CD4-positive, alpha-beta T cell treated with Interleukin-2 at 100 ng/mL for 4 hours (primary cell): ENCODE results near the gene PRUNE1.

Experiments
- DNase-seq: peaks from one replicate; pipeline ENCODE4 v3.0.0-alpha.2; 2020; ENCODE audit warnings: low spot score

Gene PRUNE1

GRCh38 chr1:150976879-150977694 is 31.2 kb upstream of the PRUNE1 start:
- DNase-seq: peak; percentile 83

- peak; percentile 94 for DNase-seq
These were observed 28.9 kb upstream of the PRUNE1 start for GRCh38 chr1:150979092-150980056.

- DNase-seq: no peak
These were observed 27.0 kb upstream of the PRUNE1 start for GRCh38 chr1:150981177-150981804.

DNA sequence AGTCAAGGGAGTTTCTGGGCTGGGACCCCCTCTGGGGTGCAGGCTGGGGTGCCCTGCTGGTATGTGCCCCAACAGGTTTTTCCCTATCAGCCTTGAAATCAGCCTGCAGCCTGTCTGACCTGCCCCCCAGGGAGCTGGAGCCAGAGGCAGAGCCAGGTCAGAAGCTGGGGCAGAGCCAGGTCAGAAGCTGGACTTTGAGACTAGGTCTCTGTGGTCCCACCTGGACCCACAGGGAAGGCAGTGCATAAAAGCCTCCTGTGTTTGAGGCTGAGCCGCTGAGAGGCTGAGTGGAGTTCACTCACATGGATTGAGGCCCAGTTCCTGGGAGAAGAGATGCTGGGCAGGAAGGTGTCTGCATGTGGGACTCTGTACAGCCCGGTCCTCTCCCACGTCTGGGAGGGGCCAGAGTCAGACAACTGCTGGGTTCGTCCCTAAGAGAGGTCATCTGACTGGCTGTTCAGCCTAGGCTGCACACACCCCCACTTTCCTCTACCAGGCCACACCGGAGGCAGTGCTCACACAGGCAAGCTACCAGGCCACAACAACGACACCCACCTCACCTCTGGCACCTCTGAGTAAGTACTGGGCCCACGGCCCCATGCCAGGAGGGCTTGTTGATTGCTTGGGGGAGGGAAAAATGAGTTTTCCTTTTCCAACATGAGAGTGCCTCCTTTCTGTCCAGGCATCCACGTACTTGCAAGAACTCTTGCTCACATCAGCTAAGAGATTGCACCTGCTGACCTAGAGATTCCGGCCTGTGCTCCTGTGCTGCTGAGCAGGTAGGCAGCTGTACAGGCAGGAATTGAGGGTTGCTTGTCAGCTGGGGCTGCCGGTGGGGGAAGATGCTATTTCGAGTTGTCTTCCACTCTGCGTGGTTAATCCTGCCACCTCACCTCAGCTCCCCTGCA is 26.2 kb upstream of the PRUNE1 start, which contains the start of gene ANXA9:
ANXA9 (plus strand) TSS at position 488 of the 908 bp plus-strand sequence. CDS start 814 bp downstream, outside the sequence.
- DNase-seq: no peak

DNA sequence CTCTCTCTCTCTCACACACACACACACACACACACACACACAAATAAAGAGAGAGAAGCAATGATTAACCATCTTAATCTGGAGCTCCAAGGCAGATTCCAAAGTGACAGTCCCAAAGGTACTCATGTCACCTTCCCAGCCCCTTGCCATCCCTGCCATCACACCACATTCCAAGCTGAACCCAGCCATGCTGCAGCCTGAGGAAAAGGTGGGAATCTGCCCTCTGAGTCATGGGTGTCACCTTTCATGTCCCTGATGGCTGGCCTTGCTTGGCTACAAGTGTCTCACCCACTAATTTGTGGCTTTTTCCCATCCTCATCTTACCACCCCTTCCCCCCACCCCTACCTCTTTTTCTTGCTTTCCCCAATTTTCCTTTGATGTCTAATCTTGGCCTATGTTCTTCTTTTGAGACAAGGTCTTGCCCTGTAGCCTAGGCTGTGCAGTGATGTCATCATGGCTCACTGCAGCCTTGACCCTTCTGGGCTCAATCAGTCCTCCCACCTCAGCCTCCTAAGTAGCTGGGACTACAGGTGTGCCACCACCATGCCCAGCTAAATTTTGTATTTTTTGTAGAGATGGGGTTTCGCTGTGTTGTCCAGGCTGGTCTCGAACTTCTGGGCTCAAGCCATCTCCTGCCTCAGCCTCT is 22.9 kb upstream of the PRUNE1 start:
- DNase-seq: no peak

DNA sequence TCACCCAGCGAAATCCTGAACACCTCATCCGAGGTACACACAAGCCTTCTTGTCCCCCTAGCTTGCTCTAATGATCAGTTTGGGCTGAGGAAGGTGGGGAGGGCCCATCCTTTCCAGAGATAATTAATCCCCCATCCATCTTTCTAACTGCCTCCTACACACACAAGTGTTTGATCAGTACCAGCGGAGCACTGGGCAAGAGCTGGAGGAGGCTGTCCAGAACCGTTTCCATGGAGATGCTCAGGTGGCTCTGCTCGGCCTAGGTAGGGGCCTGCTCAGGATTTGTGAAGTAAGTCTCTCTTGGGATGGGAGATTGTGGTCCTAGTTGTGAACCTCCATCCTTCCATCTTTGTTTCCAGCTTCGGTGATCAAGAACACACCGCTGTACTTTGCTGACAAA is 20.3 kb upstream of the PRUNE1 start:
- DNase-seq: no peak

GRCh38 chr1:150992626-150993025 is 15.6 kb upstream of the PRUNE1 start:
- DNase-seq: no peak

GRCh38 chr1:150994248-150994647 is 14.0 kb upstream of the PRUNE1 start:
- no peak for DNase-seq

DNA sequence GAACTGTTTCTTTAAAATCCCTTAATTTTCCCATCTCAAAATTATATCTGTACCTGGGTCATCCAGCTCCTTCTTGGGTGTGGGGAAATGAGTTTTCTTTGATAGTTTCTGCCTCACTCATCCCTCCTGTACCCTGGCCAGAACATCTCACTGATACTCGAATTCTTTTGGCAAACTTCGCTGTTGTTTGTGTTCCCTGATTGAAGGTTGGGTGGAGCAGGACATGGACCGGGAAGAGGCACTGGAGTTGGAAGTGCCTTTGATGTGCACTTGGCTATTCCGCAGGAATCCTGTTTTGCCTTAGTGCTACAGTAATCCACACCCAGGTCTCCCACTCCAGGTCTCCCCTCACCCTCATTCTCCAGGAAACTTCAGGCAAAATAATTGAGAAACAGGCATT is 12.8 kb upstream of the PRUNE1 start:
- DNase-seq: no peak

DNA sequence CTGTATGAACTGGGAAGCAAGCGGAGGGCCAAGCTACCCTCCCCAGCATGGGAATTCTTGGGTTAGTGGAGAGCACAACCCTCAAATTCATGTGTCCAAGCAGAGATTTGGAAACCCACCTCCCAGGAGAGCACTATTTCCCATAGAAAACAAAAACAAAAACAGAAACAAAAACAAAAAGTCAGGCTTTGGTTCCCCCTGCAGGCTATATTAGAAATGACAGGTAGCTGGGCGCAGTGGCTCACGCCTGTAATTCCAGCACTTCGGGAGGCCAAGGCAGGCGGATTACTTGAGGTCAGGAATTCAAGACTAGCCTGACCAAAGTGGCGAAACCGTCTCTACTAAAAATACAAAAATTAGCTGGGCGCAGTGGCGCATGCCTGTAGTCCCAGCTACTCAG is 12.4 kb upstream of the PRUNE1 start:
- DNase-seq: peak; percentile 45

GRCh38 chr1:150997126-150997872 is 10.9 kb upstream of the PRUNE1 start:
- DNase-seq: no peak

GRCh38 chr1:150997949-150998348 is 10.3 kb upstream of the PRUNE1 start:
- DNase-seq: no peak

GRCh38 chr1:150999051-150999674 is 9.1 kb upstream of the PRUNE1 start:
- DNase-seq: no peak

GRCh38 chr1:150999926-151000325 is 8.3 kb upstream of the PRUNE1 start:
- no peak for DNase-seq

- DNase-seq: no peak
These were observed 7.8 kb upstream of the PRUNE1 start for GRCh38 chr1:151000408-151000807.

- no peak for DNase-seq
These were observed 6.6 kb upstream of the PRUNE1 start for GRCh38 chr1:151001602-151002001.

- no peak for DNase-seq
These were observed 6.2 kb upstream of the PRUNE1 start for GRCh38 chr1:151002051-151002450.

DNA sequence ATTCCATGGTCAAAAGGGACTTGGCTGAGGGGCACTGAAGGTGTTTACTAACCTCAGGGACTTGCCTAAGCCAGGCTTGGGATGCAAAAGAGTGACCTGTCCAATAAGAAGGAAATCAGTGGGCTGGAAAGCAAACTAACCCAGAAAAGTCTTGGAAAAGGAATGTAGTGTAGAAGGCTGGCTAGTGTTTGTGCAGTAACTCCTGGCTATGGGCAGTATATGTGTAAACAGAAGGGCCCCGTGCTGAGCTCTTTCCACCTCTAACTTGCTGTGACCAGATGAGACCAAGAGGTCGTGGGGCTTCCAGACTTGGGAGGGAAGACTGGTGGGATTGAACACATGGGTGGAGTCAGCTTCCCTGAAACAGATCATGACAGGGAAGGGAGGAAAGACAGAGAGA is 5.6 kb upstream of the PRUNE1 start:
- DNase-seq: no peak

GRCh38 chr1:151003180-151003579 is 5.1 kb upstream of the PRUNE1 start:
- peak; percentile 30 for DNase-seq
